Measurements from ENCODE around the gene NOP10.

The NOP10 gene

GRCh38 chr15:34330279-34330678, 12.7 kb downstream of the NOP10 start:
- DNase-seq: no peak

DNA sequence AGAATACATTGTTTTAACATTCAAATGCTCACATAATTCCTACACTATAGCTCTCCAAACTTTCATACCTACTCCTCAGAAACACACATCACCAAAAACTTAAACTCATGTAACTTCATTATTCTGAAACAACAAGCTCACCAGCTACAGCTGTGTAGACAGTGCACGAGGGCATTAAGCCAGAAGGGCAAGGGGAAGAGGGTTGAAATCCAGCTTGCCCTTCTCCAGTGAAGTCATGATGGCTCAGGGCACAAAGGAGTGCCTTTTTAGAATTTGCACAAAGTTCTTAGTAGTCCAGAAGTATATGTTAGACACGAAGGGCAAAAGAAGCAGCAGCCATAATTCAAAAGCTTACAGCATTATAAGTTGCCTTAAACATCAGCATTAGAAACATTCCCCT, 13.9 kb downstream of the NOP10 start:
- no peak for DNase-seq

- no peak for DNase-seq
These were observed 15.0 kb downstream of the NOP10 start for GRCh38 chr15:34327906-34328305.

- no peak for DNase-seq
These were observed 17.6 kb downstream of the NOP10 start for GRCh38 chr15:34325368-34325767.

- no peak for DNase-seq
These were observed 18.0 kb downstream of the NOP10 start for GRCh38 chr15:34324933-34325332.

DNA sequence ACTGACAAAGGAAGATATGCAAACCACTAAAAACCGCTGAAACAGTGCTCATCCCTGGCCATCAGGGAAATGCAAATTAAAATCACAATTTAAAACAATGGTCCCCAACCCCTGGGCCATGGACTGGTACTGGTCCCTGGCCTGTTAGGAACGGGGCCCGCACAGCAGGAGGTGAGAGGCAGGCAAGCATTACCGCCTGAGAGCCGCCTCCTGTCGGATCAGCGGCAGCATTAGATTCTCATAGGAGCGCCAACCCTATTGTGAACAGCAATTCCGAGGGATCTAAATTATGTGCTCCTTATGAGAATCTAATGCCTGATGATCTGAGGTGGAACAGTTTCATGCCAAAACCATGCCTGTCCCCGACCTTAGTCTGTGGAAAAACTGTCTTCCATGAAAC, 19.7 kb downstream of the NOP10 start:
- DNase-seq: no peak

- no peak for DNase-seq
These were observed 24.5 kb downstream of the NOP10 start for GRCh38 chr15:34318277-34319079.

- no peak for DNase-seq
These were observed 28.1 kb downstream of the NOP10 start for GRCh38 chr15:34314491-34315490.

GRCh38 chr15:34311563-34311962, 31.4 kb downstream of the NOP10 start:
- no peak for DNase-seq

GRCh38 chr15:34304613-34305012, 38.3 kb downstream of the NOP10 start:
- DNase-seq: no peak

GRCh38 chr15:34301058-34301457, 41.9 kb downstream of the NOP10 start:
- no peak for DNase-seq

DNA sequence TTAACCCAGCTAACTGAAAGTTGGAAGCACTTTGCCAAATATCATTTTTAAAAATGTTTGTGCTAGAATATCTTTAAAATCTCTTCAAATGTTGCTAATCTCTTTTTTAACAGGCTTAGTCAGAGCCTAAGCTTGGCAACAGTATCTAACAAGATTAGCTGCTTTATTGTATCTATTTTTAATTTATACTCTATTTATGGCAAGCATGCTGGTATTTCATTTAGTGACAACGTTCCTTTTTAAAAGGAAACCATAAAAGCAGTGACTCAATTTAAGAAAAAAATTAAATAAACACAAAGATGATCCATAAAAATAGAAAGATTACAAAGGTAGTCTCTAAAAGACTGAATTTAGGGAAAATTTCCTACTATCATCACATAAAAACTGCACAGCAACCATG, 45.9 kb downstream of the NOP10 start:
- DNase-seq: no peak

- no peak for DNase-seq
These were observed 50.3 kb downstream of the NOP10 start for GRCh38 chr15:34292621-34293020.
